ENCODE data around the gene GPN1.
"Not testable (repeated sequence)": the region's sequence is repeated elsewhere in the genome, so short reads cannot be mapped to it uniquely, and the experiment has no call there.

The GPN1 gene

DNA sequence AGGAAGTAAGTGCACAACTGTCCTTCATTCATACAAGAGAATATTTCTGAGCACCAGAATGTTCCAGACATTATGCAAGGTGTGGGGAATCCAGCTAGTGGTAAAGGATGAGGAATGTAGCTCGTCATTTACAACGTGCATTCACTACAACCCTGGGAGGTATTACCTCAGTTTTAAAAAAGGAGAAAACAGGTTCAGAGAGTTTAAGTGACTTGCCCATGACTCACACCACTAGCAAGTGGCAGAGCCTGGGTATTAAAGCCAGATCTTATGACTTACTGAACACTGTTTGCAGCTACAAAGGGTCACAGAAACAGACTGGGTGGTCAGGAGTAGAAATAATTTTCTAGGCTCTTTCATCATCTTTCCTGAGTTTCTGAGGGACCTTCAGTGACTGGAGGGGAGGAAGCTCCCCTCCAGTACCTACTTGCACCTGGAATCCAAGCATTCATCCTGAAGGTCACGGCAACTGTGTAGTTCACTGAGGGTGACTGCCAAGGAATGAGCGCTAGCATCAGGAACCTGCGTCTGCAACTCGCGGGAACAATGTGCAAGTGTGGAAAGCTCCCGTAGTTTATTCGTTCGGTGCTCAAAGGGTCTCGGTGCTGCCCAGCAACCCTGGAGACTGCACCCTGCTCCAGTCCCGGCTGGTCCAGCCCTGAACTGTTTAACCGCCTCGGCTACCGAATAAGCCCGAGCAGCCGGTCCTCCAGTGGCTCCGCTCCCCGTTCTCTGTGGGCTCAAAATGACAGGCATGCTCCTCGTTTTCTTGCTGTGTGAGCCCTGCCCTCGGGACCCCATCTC lies 685 bp upstream of the GPN1 start:
- no peak for DNase-seq

DNA sequence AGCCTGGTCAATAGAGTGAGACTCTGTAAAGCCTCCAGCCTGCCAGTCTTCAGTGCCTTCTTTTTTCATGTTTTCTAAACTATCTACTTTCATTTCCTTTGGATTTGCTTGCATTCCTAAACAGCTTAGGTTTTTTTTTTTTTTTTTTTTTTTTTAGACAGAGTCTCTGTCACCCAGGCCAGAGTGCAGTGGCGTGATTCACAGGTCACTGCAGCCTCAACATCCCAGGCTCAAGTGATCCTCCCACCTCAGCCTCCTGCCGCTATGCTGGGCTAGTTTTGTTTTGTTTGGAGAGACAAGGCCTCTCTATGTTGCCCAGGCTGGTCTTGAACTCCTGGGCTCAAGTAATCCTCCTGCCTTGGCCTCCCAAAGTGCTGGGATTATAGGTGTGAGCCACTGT lies 1.4 kb downstream of the GPN1 start:
- DNase-seq = not testable (repeated sequence)

DNA sequence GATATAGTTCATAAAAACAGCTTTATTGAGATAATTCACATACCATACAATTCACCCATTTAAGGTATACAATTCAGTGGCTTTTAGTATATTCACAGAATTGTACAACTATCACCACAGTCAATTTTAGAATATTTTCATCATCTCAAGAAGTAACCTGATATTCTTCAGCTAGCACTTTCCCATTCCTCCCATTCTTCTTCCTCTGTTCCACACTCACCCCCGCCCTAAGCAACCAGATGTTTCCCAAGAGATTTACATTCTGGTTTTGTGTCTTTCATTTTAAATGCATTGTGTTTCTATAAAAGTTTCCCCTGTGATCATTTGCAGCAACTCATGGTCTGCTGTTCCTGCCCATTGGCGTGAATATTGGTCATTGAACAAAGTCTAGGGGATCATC lies 5.4 kb downstream of the GPN1 start:
- no peak for DNase-seq

DNA sequence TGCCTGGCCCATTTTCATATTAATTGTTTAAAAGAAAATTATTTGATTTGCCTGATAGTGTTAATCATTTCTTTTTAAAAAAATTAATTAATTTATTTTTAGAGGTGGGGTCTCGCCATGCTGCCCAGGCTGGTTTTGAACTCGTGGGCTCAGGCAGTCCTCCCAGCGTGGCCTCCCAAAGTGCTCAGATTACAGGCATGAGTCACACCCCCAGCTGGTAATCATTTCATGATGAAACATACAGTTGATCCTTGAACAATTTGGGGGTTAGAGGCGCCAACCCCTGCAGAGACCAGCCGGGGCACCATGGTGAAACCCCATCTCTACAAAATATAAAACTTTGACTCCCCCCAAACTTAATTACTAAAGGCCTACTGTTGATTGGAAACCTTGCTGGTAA lies 7.9 kb downstream of the GPN1 start:
- DNase-seq = no peak

DNA sequence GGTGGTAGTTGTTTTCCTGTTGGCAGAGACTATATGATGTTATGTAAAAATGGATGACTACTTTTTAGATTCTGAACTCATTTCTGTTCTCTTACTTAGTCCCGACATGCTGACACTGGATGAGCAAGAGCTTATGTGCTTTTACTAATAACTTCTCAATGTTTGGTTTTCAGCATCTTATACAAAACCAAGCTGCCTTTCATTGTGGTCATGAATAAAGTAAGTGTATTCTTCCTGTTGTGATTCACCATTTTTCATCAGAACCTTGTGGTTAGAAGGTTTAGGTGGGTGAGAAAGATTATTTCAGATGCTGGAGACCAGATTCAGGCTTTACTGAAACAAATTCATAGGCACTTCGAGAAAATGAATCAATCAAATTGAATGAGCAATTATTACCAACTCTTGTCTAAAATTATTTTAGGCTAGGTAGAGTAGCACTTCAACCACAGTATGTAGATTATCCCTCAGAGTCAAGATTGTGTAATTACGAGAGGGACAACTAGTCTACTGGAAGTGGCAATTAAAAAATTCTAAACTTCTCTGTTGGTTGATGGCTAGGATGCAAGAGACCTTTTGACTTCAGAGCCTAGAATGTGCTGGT lies 9.3 kb downstream of the GPN1 start:
- no peak for DNase-seq

DNA sequence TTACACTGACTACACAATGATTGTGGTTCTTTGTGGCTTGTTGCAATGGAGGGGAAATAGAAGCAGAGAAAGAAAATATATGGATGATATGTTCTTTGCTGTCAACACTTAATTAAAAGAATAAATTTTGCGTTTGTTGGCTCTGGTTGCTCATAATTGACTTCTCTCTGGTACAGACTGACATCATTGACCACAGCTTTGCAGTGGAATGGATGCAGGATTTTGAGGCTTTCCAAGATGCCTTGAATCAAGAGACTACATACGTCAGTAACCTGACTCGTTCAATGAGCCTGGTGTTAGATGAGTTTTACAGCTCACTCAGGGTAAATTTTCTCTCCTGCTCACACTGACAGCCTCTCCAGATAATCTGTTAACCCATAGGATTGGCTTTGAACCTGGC lies 9.9 kb downstream of the GPN1 start:
- no peak for DNase-seq

DNA sequence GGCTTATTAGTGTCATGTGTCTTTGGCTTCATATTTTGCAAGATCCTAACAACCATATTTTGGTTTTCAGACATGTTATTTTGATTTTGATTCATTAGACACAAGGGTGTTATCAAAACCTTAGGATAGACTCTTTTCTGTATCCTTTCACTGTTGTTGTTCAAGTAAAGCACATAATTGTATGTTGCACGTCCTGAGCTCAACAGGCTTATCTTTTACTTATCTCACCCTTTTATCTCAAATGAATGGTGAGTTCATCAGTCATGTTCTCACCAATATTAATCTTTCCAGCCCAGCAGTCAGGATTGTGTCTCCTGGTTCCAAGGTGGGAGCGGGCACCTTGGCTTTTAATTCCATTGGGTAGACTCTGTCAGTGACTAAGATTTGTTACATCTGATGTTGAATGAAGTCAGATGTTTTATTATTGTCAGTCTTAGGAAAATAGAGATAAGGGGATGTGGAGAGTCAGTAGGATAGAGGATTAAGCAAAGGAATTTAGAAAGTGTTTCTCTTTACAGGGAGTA lies 11.9 kb downstream of the GPN1 start:
- no peak for DNase-seq

DNA sequence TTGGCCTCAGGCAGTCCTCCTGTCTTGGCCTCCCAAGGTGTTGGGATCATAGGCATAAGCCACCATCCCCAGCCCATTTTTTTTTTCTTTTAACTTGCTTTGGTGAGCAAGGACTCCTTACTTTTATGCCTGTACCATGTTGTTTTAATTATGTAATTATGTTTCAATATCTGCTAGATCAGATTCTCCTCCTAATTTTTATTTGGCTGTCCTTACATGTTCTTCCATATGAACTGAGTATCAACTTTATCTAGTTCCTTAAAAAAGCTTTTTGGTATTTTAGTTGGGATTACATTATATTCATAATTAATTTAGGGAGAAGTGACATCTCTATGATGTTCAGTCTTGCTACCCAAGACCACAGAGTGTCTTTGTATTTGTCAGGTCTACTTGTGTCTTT lies 16.3 kb downstream of the GPN1 start:
- DNase-seq = no peak

DNA sequence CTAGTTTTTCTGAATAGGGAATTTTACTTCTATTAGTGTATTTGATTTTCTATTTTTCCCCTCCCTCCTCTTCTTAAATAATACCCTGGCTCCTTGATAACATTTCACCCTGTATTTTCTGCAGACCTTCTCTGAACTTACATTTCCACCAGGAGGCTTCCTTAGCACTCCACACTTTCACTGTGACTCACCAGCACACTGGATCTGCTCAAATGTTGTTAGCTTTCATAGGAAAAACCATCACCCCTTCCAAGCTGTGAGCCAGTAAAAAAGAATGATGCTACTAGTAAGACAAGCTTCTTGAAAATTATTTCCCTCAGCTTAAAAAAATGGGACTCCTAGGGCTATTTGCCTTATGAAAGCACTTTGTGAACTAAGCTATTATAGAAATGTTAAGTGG lies 18.4 kb downstream of the GPN1 start:
- DNase-seq = no peak

DNA sequence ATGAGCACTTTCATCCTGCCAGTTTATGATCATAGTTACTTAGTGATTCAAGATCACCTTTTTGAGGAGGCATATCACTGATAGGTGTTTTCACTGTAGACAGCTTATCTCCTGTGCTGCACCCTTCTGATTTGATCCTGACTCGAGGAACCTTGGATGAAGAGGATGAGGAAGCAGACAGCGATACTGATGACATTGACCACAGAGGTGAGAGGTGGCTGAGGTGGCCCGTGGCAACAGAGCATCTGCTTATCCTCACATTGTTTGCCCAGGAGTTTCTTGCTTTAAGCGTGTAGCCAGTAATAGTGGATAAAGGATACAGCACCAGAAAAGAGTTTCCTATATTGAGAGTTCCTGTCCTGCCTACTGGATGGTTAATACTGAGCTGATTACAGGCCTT lies 18.9 kb downstream of the GPN1 start:
- DNase-seq = no peak

DNA sequence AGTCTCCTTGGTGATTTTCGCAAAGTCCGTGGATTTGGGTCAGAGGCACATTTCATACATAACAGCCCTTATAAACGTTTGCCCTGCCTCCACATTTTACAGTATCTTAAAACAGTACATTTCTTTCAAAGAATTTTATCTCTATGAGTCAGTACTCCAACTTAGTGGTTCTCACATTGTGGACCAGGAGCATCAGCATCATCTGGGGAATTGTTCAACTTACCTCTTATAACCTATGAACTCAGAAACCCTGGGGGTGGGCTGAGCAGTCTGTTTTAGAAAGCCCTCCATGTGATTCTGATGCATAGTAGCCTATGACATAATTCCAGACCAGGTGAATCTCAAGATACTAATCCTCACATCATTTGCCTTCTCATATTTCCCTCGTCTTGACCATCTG lies 22.2 kb downstream of the GPN1 start:
- DNase-seq = no peak

DNA sequence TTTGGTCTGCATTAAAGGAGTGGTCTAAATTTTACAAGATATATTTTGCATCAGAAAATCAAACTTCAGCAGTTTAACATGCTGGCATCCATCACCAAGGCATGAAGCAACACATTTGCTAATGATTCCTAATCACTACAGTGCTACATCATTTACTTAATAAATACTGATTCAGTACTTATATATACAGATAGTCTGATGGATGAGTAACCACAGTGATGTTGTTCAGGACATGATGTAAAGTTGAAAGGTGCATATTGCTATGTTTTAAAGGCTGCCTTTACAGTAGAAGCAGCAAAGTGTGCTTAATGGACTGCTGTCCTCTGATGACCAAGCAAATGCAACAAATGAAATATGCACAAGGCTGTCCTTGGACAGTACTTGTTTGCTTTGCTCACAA lies 23.5 kb downstream of the GPN1 start:
- DNase-seq = no peak

DNA sequence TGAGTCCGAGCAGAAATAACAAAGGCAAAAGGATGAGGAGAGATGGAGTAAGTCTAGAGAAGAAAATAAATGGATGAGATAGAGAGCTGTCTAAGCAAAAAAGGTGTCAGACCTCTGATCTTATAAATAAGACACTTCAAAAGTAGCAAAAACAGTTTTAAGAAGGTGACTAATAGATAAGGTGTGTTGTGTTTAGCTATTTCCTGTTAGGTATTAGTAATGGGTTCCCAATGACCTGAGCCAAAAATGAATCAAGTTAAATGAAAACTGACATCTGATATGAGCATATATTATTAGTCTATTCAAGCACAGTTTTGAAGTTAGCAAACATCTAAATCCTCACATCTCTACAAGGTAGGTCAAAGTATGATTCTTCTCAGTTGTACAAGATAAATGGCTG lies 23.9 kb downstream of the GPN1 start:
- DNase-seq = no peak

DNA sequence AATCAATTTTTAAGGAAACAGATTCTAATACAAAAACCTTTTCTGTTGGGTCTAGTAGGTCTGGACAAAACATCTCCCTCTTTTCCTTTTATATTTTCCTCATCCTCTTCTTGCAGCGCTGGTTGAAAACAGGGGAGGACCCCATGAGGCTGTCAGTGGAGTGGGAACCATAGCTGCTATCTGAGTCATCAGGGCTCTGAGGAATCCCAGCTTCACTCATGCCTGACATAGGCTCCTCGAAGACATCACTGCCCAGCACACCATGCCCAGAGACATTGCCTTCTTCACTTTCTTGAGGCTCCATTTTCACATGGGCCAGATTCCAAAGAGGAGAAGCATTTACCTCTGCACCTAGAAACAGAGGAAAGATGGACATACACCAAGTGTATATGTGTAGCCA lies 24.5 kb downstream of the GPN1 start:
- no peak for DNase-seq

DNA sequence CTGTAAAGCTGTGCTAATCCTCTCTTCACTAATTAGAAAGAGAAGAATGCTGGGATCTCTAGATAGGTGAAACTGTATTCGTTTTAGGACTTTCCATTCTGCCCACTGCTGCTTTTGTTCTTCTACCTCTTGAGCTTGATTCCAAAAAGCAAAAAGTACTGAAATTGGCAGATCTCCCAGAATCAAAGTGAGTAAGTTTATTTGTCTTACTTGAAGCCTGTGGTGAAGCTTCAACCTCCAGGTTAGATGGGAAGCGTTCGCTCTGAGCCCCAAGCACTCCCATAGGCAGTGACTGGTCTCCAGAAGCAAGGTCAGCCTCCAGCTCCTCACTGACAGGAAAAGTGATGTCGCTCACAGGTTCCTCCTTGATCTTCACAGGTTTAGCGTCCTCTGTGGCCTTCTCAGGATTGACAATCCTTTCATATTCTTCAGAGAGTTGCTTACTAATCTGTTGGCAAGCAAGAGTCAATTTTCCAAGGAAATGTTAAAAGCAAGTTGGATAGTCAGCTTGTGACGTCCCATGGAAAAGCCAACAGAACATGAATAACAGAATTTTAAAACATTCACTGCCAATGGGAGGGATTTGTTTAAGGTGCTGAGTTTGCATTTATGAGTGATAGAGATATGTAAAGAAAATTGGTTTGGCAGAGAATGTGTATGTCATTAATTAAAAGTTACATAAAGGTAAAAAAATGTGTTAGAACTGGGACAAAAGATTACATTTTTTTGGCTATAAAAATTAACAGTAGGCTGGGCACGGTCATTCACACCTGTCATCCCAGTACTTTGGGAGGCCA lies 26.5 kb downstream of the GPN1 start:
- no peak for DNase-seq

DNA sequence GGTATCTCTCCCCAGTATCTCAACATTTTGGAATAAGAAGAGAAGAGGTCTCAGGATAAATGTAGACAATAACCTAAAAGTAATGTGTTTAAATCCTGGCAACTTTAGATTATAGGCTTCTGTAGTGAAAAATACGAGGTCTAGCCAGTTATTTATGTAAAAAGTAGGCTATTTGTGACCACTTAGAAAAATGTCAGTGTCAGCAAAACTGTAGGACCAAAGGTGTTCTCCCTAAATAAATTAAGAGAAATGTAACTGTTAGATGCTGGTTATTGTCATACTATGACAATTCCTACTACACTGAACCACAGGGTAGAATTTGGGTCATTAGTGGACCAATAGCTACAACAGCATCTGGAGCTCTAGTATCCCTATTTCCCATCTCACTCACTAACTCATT lies 32.5 kb downstream of the GPN1 start:
- DNase-seq = no peak

DNA sequence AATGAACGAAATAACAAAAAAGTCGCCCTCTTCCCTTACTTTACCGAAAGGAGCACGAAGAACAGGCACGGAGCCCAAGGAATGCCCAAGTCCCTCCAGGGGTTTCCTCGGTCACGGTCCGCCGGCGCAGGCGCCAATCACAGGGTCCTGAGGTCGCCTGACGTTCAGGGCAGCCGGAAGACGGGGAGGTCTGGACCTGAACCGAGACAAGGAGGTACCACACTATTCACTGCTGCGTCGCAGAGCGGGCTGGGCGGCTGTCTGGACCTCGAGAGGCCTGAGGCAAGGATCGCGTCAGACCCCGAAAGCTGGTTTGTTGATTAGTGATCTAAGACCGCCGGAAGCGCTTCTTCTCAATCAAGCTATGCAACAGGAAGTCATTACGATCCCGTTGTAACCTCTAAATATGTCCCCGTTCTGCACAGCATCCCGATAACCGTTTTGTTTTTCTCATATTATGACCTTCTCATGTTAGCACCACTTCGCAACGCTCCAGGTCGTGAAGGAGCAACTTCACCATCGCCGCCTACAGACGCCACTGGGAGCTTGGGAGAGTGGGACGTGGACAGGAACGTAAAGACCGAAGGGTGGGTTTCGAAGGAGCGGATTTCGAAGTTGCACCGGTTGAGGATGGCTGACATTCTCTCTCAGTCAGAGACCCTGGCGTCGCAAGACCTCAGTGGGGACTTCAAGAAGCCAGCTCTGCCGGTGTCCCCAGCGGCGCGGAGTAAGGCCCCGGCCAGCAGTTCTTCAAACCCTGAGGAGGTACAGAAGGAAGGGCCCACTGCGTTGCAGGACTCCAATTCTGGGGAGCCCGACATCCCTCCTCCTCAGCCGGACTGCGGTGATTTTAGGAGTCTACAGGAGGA lies 34.7 kb downstream of the GPN1 start, which contains the start of the genes SLC4A1AP and SUPT7L:
SLC4A1AP (plus strand) TSS at position 605 of the 869 bp plus-strand sequence; CDS start at position 631, 26 bp downstream.
SUPT7L (minus strand) TSS at position 330 of the 869 bp plus-strand sequence. CDS start 1,422 bp downstream, outside the sequence.
- peak; percentile 23 for DNase-seq

DNA sequence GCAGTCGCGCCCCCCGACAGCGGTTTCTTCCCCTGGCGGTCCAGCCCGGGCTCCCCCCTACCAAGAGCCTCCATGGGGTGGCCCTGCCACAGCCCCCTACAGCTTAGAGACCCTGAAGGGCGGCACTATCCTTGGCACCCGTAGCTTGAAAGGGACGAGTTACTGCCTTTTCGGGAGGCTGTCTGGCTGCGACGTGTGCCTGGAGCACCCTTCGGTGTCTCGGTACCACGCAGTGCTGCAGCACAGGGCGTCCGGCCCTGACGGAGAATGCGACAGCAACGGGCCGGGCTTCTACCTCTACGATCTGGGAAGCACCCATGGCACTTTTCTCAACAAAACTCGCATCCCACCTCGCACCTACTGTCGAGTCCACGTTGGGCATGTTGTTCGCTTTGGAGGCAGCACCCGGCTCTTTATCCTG lies 35.3 kb downstream of the GPN1 start:
- no peak for DNase-seq

DNA sequence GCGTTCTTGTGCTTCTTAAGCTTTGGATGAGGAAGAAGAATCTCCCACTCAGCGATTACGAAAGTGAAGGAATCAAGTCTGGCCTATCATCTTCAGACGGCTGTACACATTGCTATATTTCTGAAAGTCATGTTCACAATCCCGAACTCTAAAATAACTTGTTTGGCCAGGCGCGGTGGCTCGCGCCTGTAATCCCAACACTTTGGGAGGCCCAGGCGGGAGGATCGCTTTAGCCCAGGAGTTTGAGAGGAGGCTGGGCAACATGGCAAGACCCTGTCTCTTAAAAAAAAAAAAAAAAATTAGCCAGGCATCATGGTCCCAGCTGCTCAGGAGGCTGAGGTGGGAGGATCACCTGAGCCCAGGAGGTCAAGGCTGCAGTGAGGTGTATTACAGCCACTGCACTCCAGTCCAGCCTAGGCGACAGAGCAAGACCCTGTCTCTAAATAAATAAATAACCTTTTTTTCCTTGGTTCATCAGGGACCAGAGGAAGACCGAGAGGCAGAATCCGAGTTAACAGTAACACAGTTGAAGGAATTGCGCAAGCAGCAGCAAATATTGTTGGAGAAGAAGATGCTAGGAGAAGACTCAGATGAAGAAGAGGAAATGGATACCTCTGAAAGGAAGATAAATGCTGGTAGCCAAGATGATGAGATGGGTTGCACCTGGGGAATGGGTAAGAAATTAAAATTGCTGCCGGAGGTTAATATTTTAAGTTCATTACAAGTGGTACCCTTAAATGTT lies 35.9 kb downstream of the GPN1 start:
- DNase-seq = no peak

DNA sequence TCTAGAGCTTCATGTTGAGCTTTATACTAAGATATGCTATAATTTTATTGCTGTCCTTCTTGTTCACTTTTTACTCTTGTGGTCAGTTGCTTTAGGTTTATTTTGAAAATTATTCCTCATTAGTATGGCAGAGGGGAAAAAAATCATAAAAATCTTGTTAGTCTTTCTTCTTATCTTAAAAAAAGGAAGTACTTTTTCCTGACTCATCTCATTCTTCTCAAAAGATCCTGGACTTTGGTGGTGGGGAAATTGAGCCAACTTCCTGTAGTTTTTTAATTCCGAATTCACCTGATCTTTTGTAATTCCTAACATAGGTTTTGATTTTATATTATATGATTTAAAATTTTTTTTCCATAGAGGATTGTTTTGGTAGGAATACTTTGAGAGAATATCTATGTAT lies 38.6 kb downstream of the GPN1 start:
- DNase-seq = no peak

DNA sequence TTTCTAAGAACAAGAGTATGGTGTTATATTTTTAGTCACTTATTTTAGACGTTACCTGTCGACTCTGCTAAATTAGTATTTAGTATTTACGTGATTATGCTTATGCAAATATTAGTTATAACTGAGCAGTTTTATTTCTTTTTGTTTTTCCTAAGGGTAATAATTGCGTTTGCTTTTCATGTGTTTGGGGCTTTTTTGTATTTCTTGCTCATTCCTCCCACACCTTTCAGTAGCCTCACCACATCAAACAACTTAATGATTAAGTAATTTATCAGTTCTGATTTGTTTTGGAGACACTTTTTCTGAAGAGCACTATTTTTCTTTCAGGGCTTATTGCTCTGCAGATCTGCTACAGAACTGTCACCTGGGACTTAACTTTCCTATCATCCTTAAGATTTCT lies 42.4 kb downstream of the GPN1 start:
- no peak for DNase-seq

All from cortex of kidney (tissue), 1 donor.